ENCODE measurements around the gene TFDP1.

- no peak for TF ChIP-seq CTCF (IDR thresholded peaks at IDR 0.05)
- no peak for TF ChIP-seq EP300 (IDR thresholded peaks at IDR 0.05)
- no peak for TF ChIP-seq POLR2A (IDR thresholded peaks at IDR 0.05)
Measured at GRCh38 chr13:113561417-113562084, 23.0 kb upstream of the TFDP1 start.
